ENCODE results near the gene SGK1. TPM values are rescaled to one million over a fixed set of nuclear protein-coding genes. Genes with fewer than 3 reads are reported as not detected.

SGK1 gene
- total RNA-seq, 1 experiment from 2014 or later: 7.8 TPM

GRCh38 chr6:134172706-134173365 lies 145.1 kb downstream of the SGK1 start:
- no peak overlapping the region for H2BK5ac ChIP-seq (ENCODE audit: insufficient read length, low read length)
- Mint-ChIP-seq H3K4me3 (peak overlapping the region in 1 of 2 experiments; percentile 50; a peak in 1 of 5 replicates), H3K9me3 (no peaks in the 10 kb centered on the region; a peak in 2 of 5 replicates), H3K27me3 (ENCODE audit: low read depth) (peaks cover 16% of the 10 kb centered on the region), H3K27ac (no peak overlapping the region), H3K36me3 (ENCODE audit: insufficient read depth in 1 of 3, low read depth in 3 of 3) (peaks cover 31 to 48% (median 40%) of the 10 kb centered on the region in 3 experiments), H3K4me1 (peaks cover 17 to 30% of the 10 kb centered on the region in 2 experiments)
- no peak for DNase-seq
- no peak overlapping the region for H2AFZ ChIP-seq (ENCODE audit: low read length)
- H3K79me1 ChIP-seq (ENCODE audit: insufficient read depth, low read depth, low read length, poor library complexity, severe bottlenecking): no peaks in the 10 kb centered on the region
- no peaks in the 10 kb centered on the region for H3K9me3 ChIP-seq (ENCODE audit: control insufficient read depth, low read depth, low read length)
- H3K23me2 ChIP-seq (ENCODE audit: insufficient read length, low read depth, low read length, poor library complexity, severe bottlenecking): peaks cover 18% of the 10 kb centered on the region
- no CpG with 5 or more reads among the region's 7 CpGs for WGBS (ENCODE audit: extremely low coverage, insufficient read length, low lambda C conversion rate)
- no peak overlapping the region for H3T11ph ChIP-seq (ENCODE audit: low read length)
- H3K9ac ChIP-seq (ENCODE audit: extremely low read depth, insufficient read length, low read length): no peak overlapping the region
- no peak overlapping the region for H2BK20ac ChIP-seq (ENCODE audit: low read depth, low read length, poor library complexity, severe bottlenecking)
- no peak overlapping the region for H2AK5ac ChIP-seq (ENCODE audit: insufficient read length, low read length)
- H3K23ac ChIP-seq (ENCODE audit: insufficient read length, low read depth, low read length): no peak overlapping the region
- H2BK12ac ChIP-seq (ENCODE audit: insufficient read length, low read depth, low read length): no peak overlapping the region
- H3K79me2 ChIP-seq (ENCODE audit: insufficient read depth, low read length): no peaks in the 10 kb centered on the region
- no peak overlapping the region for H3K4me2 ChIP-seq (ENCODE audit: insufficient read depth, insufficient read length, low read length)
- no peaks in the 10 kb centered on the region; the same call in 1 of the 2 replicates for H3K4me1 ChIP-seq (ENCODE audit: insufficient read depth, low read length)
- H3K14ac ChIP-seq (ENCODE audit: insufficient read depth, low read length): no peak overlapping the region
- H3K4ac ChIP-seq (ENCODE audit: low read depth, low read length): no peak overlapping the region
- no peaks in the 10 kb centered on the region for H4K20me1 ChIP-seq (ENCODE audit: control insufficient read depth, insufficient read depth, insufficient read length)
- H2BK120ac ChIP-seq (ENCODE audit: low read depth, low read length, poor library complexity, severe bottlenecking): no peak overlapping the region
- no peak overlapping the region for H4K8ac ChIP-seq (replicated peaks; ENCODE audit: insufficient read length, low read depth, low read length)
- no peak overlapping the region for H3K56ac ChIP-seq (ENCODE audit: insufficient read length, low read depth, low read length)
- H3K27me3 ChIP-seq (ENCODE audit: insufficient read depth, low read length): no peaks in the 10 kb centered on the region; the same call in 1 of the 2 replicates
- H3K18ac ChIP-seq (ENCODE audit: insufficient read length, low read depth, low read length): no peak overlapping the region
- H4K5ac ChIP-seq (ENCODE audit: insufficient read length, low read depth, low read length): no peak overlapping the region
- H3K27ac ChIP-seq (ENCODE audit: insufficient read length, low read depth, low read length): no peak overlapping the region
- no peak for TF ChIP-seq CTCF (conservative IDR thresholded peaks at IDR 0.05)
- no peak overlapping the region for H2BK15ac ChIP-seq (ENCODE audit: low read depth, low read length)
- no peak overlapping the region for H4K91ac ChIP-seq (ENCODE audit: insufficient read length, low read depth, low read length)
